HEK293 (cell line): Measurements from ENCODE around the gene RNF223.

ENCODE experiments used
- CTCF ChIA-PET: fragments of 350-600 bp; formaldehyde crosslinking; extraction: SDS; loops from one replicate; lab custom pipeline; 2021; ENCODE audit warnings: antibody characterized with exemption; lab: Yijun Ruan, JAX
- POLR2A ChIA-PET: fragments of 300-600 bp; formaldehyde crosslinking; extraction: SDS; loops from one replicate; lab custom pipeline; 2020; ENCODE audit warnings: antibody characterized with exemption, inconsistent platforms; lab: Yijun Ruan, JAX
- H3K27ac ChIP-seq: fragments of 200-500 bp; sonication (Bioruptor generic); 2 replicates; pipeline ENCODE4 v1.5.1; 2014; ENCODE audit warnings: low read depth, low read length, control low read depth, inconsistent platforms; ENCODE audit errors: extremely low read depth
- H3K36me3 ChIP-seq, 2 experiments: fragments of 200-500 bp in 1 of 2; sonication (Bioruptor generic) in 1 of 2; 1 replicate in 1 of 2; 2 replicates in 1 of 2; pipeline ENCODE4 v1.5.1; 2014 to 2017; ENCODE audit warnings: inconsistent platforms in 2 of 2, low read length in 2 of 2; ENCODE audit not compliant: control insufficient read depth in 2 of 2, insufficient read depth in 1 of 2
- H3K4me1 ChIP-seq: fragments of 200-500 bp; sonication (Bioruptor generic); 2 replicates; pipeline ENCODE4 v1.5.1; 2014; ENCODE audit warnings: mild to moderate bottlenecking, low read length, inconsistent platforms; ENCODE audit not compliant: control insufficient read depth, insufficient read depth
- H3K4me3 ChIP-seq: 2 replicates; pipeline ENCODE4 v1.5.1; 2011; ENCODE audit warnings: low read depth, mild to moderate bottlenecking, control low read depth, low read length, moderate library complexity
- H3K9me3 ChIP-seq: fragments of 200-500 bp; sonication (Bioruptor generic); 2 replicates; pipeline ENCODE4 v1.5.1; 2014; ENCODE audit warnings: low read depth, low read length, inconsistent platforms; ENCODE audit not compliant: control insufficient read depth, insufficient read depth
- EGR2 ChIP-seq: fragments of 450-650 bp; formaldehyde crosslinking; IDR thresholded peaks from 2 replicates; pipeline ENCODE4 v1.5.1; 2016; ENCODE audit warnings: low read depth, missing biosample characterization, missing genetic modification characterization
- KLF8 ChIP-seq: fragments of 450-650 bp; formaldehyde crosslinking; IDR thresholded peaks from 2 replicates; pipeline ENCODE4 v1.5.1; 2016; ENCODE audit warnings: missing biosample characterization, missing genetic modification characterization
- REPIN1 ChIP-seq: fragments of 450-650 bp; formaldehyde crosslinking; IDR thresholded peaks from 2 replicates; pipeline ENCODE4 v1.5.1; 2017; ENCODE audit warnings: missing biosample characterization, missing genetic modification characterization, low read depth
- YY2 ChIP-seq: fragments of 450-650 bp; formaldehyde crosslinking; IDR thresholded peaks from 2 replicates; pipeline ENCODE4 v1.5.1; 2016; ENCODE audit warnings: missing biosample characterization, missing genetic modification characterization
- ZBTB20 ChIP-seq: fragments of 450-650 bp; formaldehyde crosslinking; IDR thresholded peaks from 2 replicates; pipeline ENCODE4 v1.5.1; 2016; ENCODE audit warnings: missing biosample characterization, missing genetic modification characterization
- ZFHX2 ChIP-seq: fragments of 450-650 bp; formaldehyde crosslinking; conservative IDR thresholded peaks from 2 replicates; pipeline ENCODE4 v1.5.1; 2016; ENCODE audit warnings: missing biosample characterization, missing genetic modification characterization
- ZNF16 ChIP-seq: fragments of 450-650 bp; formaldehyde crosslinking; IDR thresholded peaks from 2 replicates; pipeline ENCODE4 v1.5.1; 2016; ENCODE audit warnings: low read depth, missing biosample characterization, missing genetic modification characterization
- ZNF214 ChIP-seq: fragments of 450-650 bp; formaldehyde crosslinking; IDR thresholded peaks from 2 replicates; pipeline ENCODE4 v1.5.1; 2017; ENCODE audit warnings: missing biosample characterization, mild to moderate bottlenecking, missing genetic modification characterization, borderline replicate concordance
- ZNF404 ChIP-seq: fragments of 450-650 bp; formaldehyde crosslinking; IDR thresholded peaks from 2 replicates; pipeline ENCODE4 v1.5.1; 2017; ENCODE audit warnings: missing biosample characterization, missing genetic modification characterization
- ZNF433 ChIP-seq: fragments of 450-650 bp; formaldehyde crosslinking; IDR thresholded peaks from 2 replicates; pipeline ENCODE4 v1.5.1; 2016; ENCODE audit warnings: missing biosample characterization, missing genetic modification characterization, low read depth
- ZNF473 ChIP-seq: fragments of 450-650 bp; formaldehyde crosslinking; IDR thresholded peaks from 2 replicates; pipeline ENCODE4 v1.5.1; 2017; ENCODE audit warnings: missing biosample characterization, missing genetic modification characterization
- ZNF664 ChIP-seq: fragments of 450-650 bp; formaldehyde crosslinking; IDR thresholded peaks from 2 replicates; pipeline ENCODE4 v1.5.1; 2016; ENCODE audit warnings: missing biosample characterization, missing genetic modification characterization
- ZNF777 ChIP-seq: fragments of 450-650 bp; formaldehyde crosslinking; IDR thresholded peaks from 2 replicates; pipeline ENCODE4 v1.5.1; 2017; ENCODE audit warnings: missing biosample characterization, missing genetic modification characterization, borderline replicate concordance
- ZNF785 ChIP-seq: fragments of 450-650 bp; formaldehyde crosslinking; IDR thresholded peaks from 2 replicates; pipeline ENCODE4 v1.5.1; 2016; ENCODE audit warnings: missing biosample characterization, missing genetic modification characterization
- TF ChIP-seq, protein P1 (sequence below): fragments of 450-650 bp; formaldehyde crosslinking; IDR thresholded peaks from 2 replicates; pipeline ENCODE4 v1.5.1; 2016; ENCODE audit warnings: missing biosample characterization, missing genetic modification characterization
- TF ChIP-seq, protein P2 (sequence below): fragments of 450-650 bp; formaldehyde crosslinking; IDR thresholded peaks from 2 replicates; pipeline ENCODE4 v1.5.1; 2016; ENCODE audit warnings: missing biosample characterization, missing genetic modification characterization
- TF ChIP-seq, protein P3 (sequence below): fragments of 450-650 bp; formaldehyde crosslinking; IDR thresholded peaks from 2 replicates; pipeline ENCODE4 v1.5.1; 2016; ENCODE audit warnings: missing biosample characterization, missing genetic modification characterization
- TF ChIP-seq, protein P4 (sequence below): fragments of 450-650 bp; IDR thresholded peaks from 2 replicates; pipeline ENCODE4 v1.5.1; 2018; ENCODE audit warnings: missing biosample characterization, mild to moderate bottlenecking, missing genetic modification characterization
- TF ChIP-seq, protein P5 (sequence below): fragments of 450-650 bp; formaldehyde crosslinking; IDR thresholded peaks from 2 replicates; pipeline ENCODE4 v1.5.1; 2016; ENCODE audit warnings: missing biosample characterization, missing genetic modification characterization
- TF ChIP-seq, protein P6 (sequence below): fragments of 450-650 bp; formaldehyde crosslinking; IDR thresholded peaks from 2 replicates; pipeline ENCODE4 v1.5.1; 2016; ENCODE audit warnings: missing biosample characterization, missing genetic modification characterization, borderline replicate concordance
- TF ChIP-seq, protein P7 (sequence below): fragments of 450-650 bp; formaldehyde crosslinking; IDR thresholded peaks from 2 replicates; pipeline ENCODE4 v1.5.1; 2016; ENCODE audit warnings: missing biosample characterization, missing genetic modification characterization

Gene RNF223

DNA sequence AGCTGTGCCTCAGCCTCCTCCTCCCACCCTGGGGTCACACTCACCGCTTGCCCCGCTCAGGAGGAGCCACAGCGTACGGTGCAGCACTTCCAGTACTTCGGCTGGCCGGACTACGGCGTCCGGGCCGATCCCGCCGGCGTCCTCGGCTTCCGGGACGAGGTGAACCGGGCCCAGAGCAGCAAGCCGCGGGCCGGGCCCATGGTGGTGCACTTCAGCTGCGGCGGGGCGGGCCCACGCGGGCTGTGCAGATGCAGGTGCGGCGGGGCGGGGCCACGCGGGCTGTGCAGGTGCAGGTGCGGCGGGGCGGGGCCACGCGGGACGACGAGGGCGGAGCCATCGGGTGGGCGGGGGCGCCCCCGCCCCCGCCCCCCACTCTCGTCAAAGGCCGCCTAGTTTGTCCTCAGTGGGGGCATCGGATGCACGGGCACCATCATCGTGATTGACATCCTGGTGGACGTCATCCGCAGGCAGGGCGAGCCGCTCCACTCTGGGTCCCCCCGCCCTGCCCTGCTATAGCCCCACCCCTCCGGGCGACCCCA, 5.5 kb downstream of the RNF223 start (continued):
- TF ChIP-seq, protein P1, sequence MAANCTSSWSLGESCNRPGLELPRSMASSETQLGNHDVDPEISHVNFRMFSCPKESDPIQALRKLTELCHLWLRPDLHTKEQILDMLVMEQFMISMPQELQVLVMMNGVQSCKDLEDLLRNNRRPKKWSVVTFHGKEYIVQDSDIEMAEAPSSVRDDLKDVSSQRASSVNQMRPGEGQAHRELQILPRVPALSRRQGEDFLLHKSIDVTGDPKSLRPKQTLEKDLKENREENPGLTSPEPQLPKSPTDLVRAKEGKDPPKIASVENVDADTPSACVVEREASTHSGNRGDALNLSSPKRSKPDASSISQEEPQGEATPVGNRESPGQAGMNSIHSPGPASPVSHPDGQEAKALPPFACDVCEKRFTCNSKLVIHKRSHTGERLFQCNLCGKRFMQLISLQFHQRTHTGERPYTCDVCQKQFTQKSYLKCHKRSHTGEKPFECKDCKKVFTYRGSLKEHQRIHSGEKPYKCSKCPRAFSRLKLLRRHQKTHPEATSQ (tag by site-specific recombination) = no peak
- TF ChIP-seq, protein P2, sequence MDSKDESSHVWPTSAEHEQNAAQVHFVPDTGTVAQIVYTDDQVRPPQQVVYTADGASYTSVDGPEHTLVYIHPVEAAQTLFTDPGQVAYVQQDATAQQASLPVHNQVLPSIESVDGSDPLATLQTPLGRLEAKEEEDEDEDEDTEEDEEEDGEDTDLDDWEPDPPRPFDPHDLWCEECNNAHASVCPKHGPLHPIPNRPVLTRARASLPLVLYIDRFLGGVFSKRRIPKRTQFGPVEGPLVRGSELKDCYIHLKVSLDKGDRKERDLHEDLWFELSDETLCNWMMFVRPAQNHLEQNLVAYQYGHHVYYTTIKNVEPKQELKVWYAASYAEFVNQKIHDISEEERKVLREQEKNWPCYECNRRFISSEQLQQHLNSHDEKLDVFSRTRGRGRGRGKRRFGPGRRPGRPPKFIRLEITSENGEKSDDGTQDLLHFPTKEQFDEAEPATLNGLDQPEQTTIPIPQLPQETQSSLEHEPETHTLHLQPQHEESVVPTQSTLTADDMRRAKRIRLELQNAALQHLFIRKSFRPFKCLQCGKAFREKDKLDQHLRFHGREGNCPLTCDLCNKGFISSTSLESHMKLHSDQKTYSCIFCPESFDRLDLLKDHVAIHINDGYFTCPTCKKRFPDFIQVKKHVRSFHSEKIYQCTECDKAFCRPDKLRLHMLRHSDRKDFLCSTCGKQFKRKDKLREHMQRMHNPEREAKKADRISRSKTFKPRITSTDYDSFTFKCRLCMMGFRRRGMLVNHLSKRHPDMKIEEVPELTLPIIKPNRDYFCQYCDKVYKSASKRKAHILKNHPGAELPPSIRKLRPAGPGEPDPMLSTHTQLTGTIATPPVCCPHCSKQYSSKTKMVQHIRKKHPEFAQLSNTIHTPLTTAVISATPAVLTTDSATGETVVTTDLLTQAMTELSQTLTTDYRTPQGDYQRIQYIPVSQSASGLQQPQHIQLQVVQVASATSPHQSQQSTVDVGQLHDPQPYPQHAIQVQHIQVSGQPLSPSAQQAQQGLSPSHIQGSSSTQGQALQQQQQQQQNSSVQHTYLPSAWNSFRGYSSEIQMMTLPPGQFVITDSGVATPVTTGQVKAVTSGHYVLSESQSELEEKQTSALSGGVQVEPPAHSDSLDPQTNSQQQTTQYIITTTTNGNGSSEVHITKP (tag by site-specific recombination) = no peak
- TF ChIP-seq KLF8 (peak; percentile 54), ZNF777 (no peak), ZBTB20 (tag by site-specific recombination) (peak; percentile 42; the same call in 1 of the 2 replicates)
- TF ChIP-seq, protein P3, sequence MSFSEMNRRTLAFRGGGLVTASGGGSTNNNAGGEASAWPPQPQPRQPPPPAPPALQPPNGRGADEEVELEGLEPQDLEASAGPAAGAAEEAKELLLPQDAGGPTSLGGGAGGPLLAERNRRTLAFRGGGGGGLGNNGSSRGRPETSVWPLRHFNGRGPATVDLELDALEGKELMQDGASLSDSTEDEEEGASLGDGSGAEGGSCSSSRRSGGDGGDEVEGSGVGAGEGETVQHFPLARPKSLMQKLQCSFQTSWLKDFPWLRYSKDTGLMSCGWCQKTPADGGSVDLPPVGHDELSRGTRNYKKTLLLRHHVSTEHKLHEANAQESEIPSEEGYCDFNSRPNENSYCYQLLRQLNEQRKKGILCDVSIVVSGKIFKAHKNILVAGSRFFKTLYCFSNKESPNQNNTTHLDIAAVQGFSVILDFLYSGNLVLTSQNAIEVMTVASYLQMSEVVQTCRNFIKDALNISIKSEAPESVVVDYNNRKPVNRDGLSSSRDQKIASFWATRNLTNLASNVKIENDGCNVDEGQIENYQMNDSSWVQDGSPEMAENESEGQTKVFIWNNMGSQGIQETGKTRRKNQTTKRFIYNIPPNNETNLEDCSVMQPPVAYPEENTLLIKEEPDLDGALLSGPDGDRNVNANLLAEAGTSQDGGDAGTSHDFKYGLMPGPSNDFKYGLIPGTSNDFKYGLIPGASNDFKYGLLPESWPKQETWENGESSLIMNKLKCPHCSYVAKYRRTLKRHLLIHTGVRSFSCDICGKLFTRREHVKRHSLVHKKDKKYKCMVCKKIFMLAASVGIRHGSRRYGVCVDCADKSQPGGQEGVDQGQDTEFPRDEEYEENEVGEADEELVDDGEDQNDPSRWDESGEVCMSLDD (tag by site-specific recombination) = no peak

DNA sequence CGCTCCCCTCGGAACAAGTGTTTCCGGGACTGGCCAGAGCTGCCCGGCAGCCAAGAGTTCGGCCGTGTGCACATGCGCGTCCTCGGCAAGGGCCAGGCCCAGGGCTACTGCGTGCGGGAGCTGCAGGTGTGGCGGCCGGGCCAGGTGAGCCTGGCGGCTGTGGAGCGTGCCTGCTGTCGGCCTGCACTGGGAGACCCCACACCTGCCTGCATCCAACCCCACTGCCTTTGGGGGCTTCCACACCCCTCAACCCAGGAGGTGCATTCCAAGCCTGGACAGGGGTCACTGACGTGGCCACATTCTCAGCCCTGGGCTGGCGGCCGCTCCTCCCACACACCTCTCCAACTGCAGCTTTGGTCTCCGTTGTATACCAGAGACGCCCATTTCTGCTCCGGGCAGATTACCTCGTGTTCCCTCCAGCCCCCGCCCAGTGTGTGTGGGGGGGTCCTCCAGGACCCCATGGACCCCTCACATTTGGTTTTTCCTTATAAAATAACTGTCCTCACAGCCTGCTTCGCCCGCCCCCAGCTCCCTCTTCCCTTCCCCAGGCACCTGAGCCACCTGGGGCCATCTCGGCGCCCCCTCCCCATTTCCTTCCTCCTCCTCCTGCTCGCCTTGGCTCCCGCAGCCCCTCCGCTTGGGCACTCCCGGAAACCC, 6.1 kb downstream of the RNF223 start:
- H3K4me1 ChIP-seq = no peaks in the 10 kb centered on the region
- no peak overlapping the region for H3K27ac ChIP-seq
- peak overlapping the region; percentile 29; the same call in 1 of the 2 replicates for H3K4me3 ChIP-seq
- ChIA-PET POLR2A (interaction anchor here (1.6 kb wide), 1 partner anchor 12 kb away, joined by 5 read pairs; no protein-coding TSS in a partner anchor), CTCF (interaction anchor here (0.6 to 1.2 kb wide), 3 partner anchors 14 to 84 kb away, joined by 3 read pairs; no protein-coding TSS in a partner anchor)
- H3K9me3 ChIP-seq = no peaks in the 10 kb centered on the region
- H3K36me3 ChIP-seq = no peaks in the 10 kb centered on the region
- no peak for TF ChIP-seq ZNF664 (tag by site-specific recombination)
- TF ChIP-seq ZNF433 (tag by site-specific recombination) = no peak
- TF ChIP-seq REPIN1 (tag by site-specific recombination) = no peak
- TF ChIP-seq, protein P4, sequence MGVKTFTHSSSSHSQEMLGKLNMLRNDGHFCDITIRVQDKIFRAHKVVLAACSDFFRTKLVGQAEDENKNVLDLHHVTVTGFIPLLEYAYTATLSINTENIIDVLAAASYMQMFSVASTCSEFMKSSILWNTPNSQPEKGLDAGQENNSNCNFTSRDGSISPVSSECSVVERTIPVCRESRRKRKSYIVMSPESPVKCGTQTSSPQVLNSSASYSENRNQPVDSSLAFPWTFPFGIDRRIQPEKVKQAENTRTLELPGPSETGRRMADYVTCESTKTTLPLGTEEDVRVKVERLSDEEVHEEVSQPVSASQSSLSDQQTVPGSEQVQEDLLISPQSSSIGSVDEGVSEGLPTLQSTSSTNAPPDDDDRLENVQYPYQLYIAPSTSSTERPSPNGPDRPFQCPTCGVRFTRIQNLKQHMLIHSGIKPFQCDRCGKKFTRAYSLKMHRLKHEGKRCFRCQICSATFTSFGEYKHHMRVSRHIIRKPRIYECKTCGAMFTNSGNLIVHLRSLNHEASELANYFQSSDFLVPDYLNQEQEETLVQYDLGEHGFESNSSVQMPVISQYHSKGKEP = no peak
- TF ChIP-seq, protein P5, sequence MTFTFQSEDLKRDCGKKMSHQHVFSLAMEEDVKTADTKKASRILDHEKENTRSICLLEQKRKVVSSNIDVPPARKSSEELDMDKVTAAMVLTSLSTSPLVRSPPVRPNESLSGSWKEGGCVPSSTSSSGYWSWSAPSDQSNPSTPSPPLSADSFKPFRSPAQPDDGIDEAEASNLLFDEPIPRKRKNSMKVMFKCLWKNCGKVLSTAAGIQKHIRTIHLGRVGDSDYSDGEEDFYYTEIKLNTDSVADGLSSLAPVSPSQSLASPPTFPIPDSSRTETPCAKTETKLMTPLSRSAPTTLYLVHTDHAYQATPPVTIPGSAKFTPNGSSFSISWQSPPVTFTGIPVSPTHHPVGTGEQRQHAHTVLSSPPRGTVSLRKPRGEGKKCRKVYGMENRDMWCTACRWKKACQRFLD (tag by site-specific recombination) = no peak
- no peak for TF ChIP-seq ZNF214
- TF ChIP-seq ZFHX2 (tag by site-specific recombination) = peak; percentile 19; the same call in 1 of the 2 replicates
- TF ChIP-seq, protein P6, sequence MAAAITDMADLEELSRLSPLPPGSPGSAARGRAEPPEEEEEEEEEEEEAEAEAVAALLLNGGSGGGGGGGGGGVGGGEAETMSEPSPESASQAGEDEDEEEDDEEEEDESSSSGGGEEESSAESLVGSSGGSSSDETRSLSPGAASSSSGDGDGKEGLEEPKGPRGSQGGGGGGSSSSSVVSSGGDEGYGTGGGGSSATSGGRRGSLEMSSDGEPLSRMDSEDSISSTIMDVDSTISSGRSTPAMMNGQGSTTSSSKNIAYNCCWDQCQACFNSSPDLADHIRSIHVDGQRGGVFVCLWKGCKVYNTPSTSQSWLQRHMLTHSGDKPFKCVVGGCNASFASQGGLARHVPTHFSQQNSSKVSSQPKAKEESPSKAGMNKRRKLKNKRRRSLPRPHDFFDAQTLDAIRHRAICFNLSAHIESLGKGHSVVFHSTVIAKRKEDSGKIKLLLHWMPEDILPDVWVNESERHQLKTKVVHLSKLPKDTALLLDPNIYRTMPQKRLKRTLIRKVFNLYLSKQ (tag by site-specific recombination) = no peak
- TF ChIP-seq, protein P7, sequence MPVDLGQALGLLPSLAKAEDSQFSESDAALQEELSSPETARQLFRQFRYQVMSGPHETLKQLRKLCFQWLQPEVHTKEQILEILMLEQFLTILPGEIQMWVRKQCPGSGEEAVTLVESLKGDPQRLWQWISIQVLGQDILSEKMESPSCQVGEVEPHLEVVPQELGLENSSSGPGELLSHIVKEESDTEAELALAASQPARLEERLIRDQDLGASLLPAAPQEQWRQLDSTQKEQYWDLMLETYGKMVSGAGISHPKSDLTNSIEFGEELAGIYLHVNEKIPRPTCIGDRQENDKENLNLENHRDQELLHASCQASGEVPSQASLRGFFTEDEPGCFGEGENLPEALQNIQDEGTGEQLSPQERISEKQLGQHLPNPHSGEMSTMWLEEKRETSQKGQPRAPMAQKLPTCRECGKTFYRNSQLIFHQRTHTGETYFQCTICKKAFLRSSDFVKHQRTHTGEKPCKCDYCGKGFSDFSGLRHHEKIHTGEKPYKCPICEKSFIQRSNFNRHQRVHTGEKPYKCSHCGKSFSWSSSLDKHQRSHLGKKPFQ (tag by site-specific recombination) = no peak
- no peak for TF ChIP-seq YY2 (tag by site-specific recombination)
- no peak for TF ChIP-seq ZNF473 (tag by site-specific recombination)
- no peak for TF ChIP-seq ZNF785 (tag by site-specific recombination)
- TF ChIP-seq EGR2 (tag by site-specific recombination) = 0 out of 2 replicates have a peak, but pooled peaks have one; percentile 9
- TF ChIP-seq ZNF16 (tag by site-specific recombination) = no peak
- TF ChIP-seq ZNF404 = no peak
